H1 (cell line): ENCODE data around the gene DYNLT2B. TPM values are rescaled to one million over a fixed set of nuclear protein-coding genes. Genes with fewer than 3 reads are reported as not detected.

ENCODE experiments used
- CTCF ChIA-PET: fragments of 300-600 bp; sonication (Branson Sonifier 250); formaldehyde crosslinking; loops from one replicate; lab custom pipeline; 2021; ENCODE audit not compliant: partially characterized antibody; lab: Charles Lee
- POLR2A ChIA-PET: fragments of 300-600 bp; sonication (Branson Sonifier 250); formaldehyde crosslinking; loops from one replicate; lab custom pipeline; 2021; ENCODE audit warnings: inconsistent platforms; ENCODE audit not compliant: partially characterized antibody; lab: Charles Lee
- DNase-seq, 2 experiments: peaks; one replicate each; pipeline versions ENCODE4 v3.0.0 to v3.0.0-alpha.2; 2010 to 2022; ENCODE audit warnings: low spot score in 2 of 2, low read depth in 1 of 2, mixed read lengths in 1 of 2
- FAIRE-seq: peaks from 2 replicates; lab custom pipeline; 2011; peaks lifted over from hg19 to GRCh38; lab: Jason Lieb, UNC
- H2AFZ ChIP-seq: 2 replicates; pipeline ENCODE4 v1.8.1; 2012; ENCODE audit warnings: low read length, inconsistent platforms
- H2AK5ac ChIP-seq: 2 replicates; pipeline ENCODE4 v1.6.1; 2013; ENCODE audit warnings: low read depth, low read length
- H2BK120ac ChIP-seq: replicated peaks from 2 replicates; pipeline ENCODE3; 2013; ENCODE audit warnings: low read depth, low read length, inconsistent platforms
- H2BK12ac ChIP-seq: 2 replicates; pipeline ENCODE4 v1.6.1; 2013; ENCODE audit warnings: low read depth, low read length
- H2BK15ac ChIP-seq: 2 replicates; pipeline ENCODE4 v1.6.1; 2013; ENCODE audit warnings: low read length
- H2BK20ac ChIP-seq: 2 replicates; pipeline ENCODE4 v1.6.1; 2013; ENCODE audit warnings: low read length
- H2BK5ac ChIP-seq: 2 replicates; pipeline ENCODE4 v1.6.1; 2013; ENCODE audit warnings: low read depth, low read length
- H3K14ac ChIP-seq: 2 replicates; pipeline ENCODE4 v1.6.1; 2013; ENCODE audit warnings: inconsistent platforms; ENCODE audit not compliant: insufficient read length
- H3K18ac ChIP-seq: 2 replicates; pipeline ENCODE4 v1.6.1; 2013; ENCODE audit warnings: low read length; ENCODE audit errors: extremely low read depth
- H3K23ac ChIP-seq: 2 replicates; pipeline ENCODE4 v1.6.1; 2013; ENCODE audit warnings: inconsistent platforms; ENCODE audit not compliant: insufficient read length
- H3K23me2 ChIP-seq: 2 replicates; pipeline ENCODE4 v1.6.1; 2013; ENCODE audit warnings: low read depth, low read length
- H3K27ac ChIP-seq: 2 replicates; pipeline ENCODE4 v1.6.1; 2011; ENCODE audit warnings: low read depth, low read length, inconsistent platforms
- H3K27me3 ChIP-seq, 4 experiments: replicated peaks in 1 of 4; 1 replicate in 1 of 4; 2 replicates in 3 of 4; pipeline versions ENCODE4 v1.6.1 to v1.8.1; 2011 to 2013; ENCODE audit warnings: low read length in 3 of 4, mild to moderate bottlenecking in 3 of 4, inconsistent platforms in 2 of 4, mixed read lengths in 2 of 4, moderate library complexity in 1 of 4; ENCODE audit not compliant: control insufficient read depth in 3 of 4, insufficient read depth in 3 of 4; ENCODE audit errors: extremely low read depth in 1 of 4
- H3K36me3 ChIP-seq, 4 experiments: 2 replicates each; pipeline versions ENCODE4 v1.6.1 to v1.8.1; 2011 to 2013; ENCODE audit warnings: mild to moderate bottlenecking in 4 of 4, low read length in 3 of 4, moderate library complexity in 2 of 4, control low read depth in 1 of 4, inconsistent platforms in 1 of 4; ENCODE audit not compliant: insufficient read depth in 4 of 4, control insufficient read depth in 2 of 4
- H3K4ac ChIP-seq: replicated peaks from 2 replicates; pipeline ENCODE3; 2013; ENCODE audit warnings: low read length, low read depth, mixed read lengths, inconsistent platforms; ENCODE audit not compliant: insufficient read length
- H3K4me1 ChIP-seq, 4 experiments: replicated peaks in 1 of 4; 1 replicate in 1 of 4; 2 replicates in 3 of 4; pipeline versions ENCODE4 v1.6.1 to v1.8.1; 2011 to 2013; ENCODE audit warnings: low read length in 3 of 4, inconsistent platforms in 2 of 4, mixed read lengths in 1 of 4; ENCODE audit not compliant: insufficient read depth in 4 of 4, control insufficient read depth in 3 of 4
- H3K4me2 ChIP-seq, 2 experiments: 2 replicates each; pipeline versions ENCODE4 v1.6.1 to v1.8.1; 2011 to 2013; ENCODE audit warnings: low read depth in 2 of 2, low read length in 2 of 2, control low read depth in 1 of 2, inconsistent platforms in 1 of 2, mild to moderate bottlenecking in 1 of 2; ENCODE audit not compliant: insufficient read depth in 1 of 2
- H3K4me3 ChIP-seq, 4 experiments: fragments of 200-600, 300-600 bp in 1 of 4; sonication (generic), shearing (Covaris generic), sonication (Bioruptor Twin) in 1 of 4; 2 replicates each; pipeline versions ENCODE4 v1.5.1 to v1.8.1; 2011 to 2016; ENCODE audit warnings: low read length in 4 of 4, low read depth in 3 of 4, control low read depth in 2 of 4, inconsistent platforms in 2 of 4, mild to moderate bottlenecking in 2 of 4, mixed read lengths in 1 of 4, moderate library complexity in 1 of 4; ENCODE audit not compliant: insufficient read depth in 2 of 4; ENCODE audit errors: extremely low read depth in 1 of 4
- H3K56ac ChIP-seq: replicated peaks from 2 replicates; pipeline ENCODE3; 2013; ENCODE audit warnings: low read depth, mild to moderate bottlenecking, mixed read lengths, low read length, inconsistent platforms; ENCODE audit not compliant: insufficient read length
- H3K79me1 ChIP-seq: 2 replicates; pipeline ENCODE4 v1.6.1; 2013; ENCODE audit warnings: low read depth, low read length, control low read depth
- H3K79me2 ChIP-seq, 2 experiments: 2 replicates each; pipeline versions ENCODE4 v1.6.1 to v1.8.1; 2012 to 2013; ENCODE audit warnings: low read length in 2 of 2, mild to moderate bottlenecking in 2 of 2, inconsistent platforms in 1 of 2; ENCODE audit not compliant: insufficient read depth in 2 of 2, control insufficient read depth in 1 of 2
- H3K9ac ChIP-seq, 4 experiments: replicated peaks in 1 of 4; 1 replicate in 1 of 4; 2 replicates in 3 of 4; pipeline versions ENCODE4 v1.6.1 to v1.8.1; 2011 to 2013; ENCODE audit warnings: low read depth in 3 of 4, low read length in 3 of 4, control low read depth in 2 of 4, mild to moderate bottlenecking in 2 of 4, moderate library complexity in 2 of 4, inconsistent platforms in 1 of 4; ENCODE audit errors: extremely low read depth in 1 of 4
- H3K9me3 ChIP-seq, 2 experiments: 2 replicates each; pipeline versions ENCODE4 v1.6.1 to v1.8.1; 2012 to 2013; ENCODE audit warnings: mild to moderate bottlenecking in 2 of 2, moderate library complexity in 2 of 2, control low read depth in 1 of 2, inconsistent platforms in 1 of 2, low read depth in 1 of 2, low read length in 1 of 2, mixed read lengths in 1 of 2; ENCODE audit not compliant: insufficient read depth in 2 of 2
- H4K20me1 ChIP-seq, 2 experiments: replicated peaks in 1 of 2; 2 replicates each; pipeline versions ENCODE3 to v1.8.1; 2011 to 2013; ENCODE audit warnings: inconsistent platforms in 2 of 2, low read length in 2 of 2, mild to moderate bottlenecking in 1 of 2; ENCODE audit not compliant: insufficient read depth in 2 of 2, control insufficient read depth in 1 of 2
- H4K5ac ChIP-seq: 2 replicates; pipeline ENCODE4 v1.6.1; 2013; ENCODE audit warnings: low read length, low read depth, mixed read lengths, inconsistent platforms; ENCODE audit not compliant: insufficient read length
- H4K8ac ChIP-seq: 2 replicates; pipeline ENCODE4 v1.8.0; 2013; ENCODE audit warnings: mild to moderate bottlenecking, moderate library complexity, low read length, inconsistent platforms; ENCODE audit not compliant: insufficient read depth; ENCODE audit errors: extremely low read depth
- H4K91ac ChIP-seq: replicated peaks from 2 replicates; pipeline ENCODE3; 2013; ENCODE audit warnings: low read length, mixed read lengths, inconsistent platforms; ENCODE audit not compliant: insufficient read length
- ASH2L ChIP-seq: fragments of 200-600, 300-600 bp; sonication (generic); IDR thresholded peaks from one replicate; pipeline ENCODE4 v1.7.1; 2017; ENCODE audit warnings: low read length
- CEBPB ChIP-seq: IDR thresholded peaks from 2 replicates; pipeline ENCODE4 v1.6.1; 2012; ENCODE audit warnings: low read depth, low read length
- CHD2 ChIP-seq: IDR thresholded peaks from 2 replicates; pipeline ENCODE4 v1.6.1; 2012; ENCODE audit warnings: low read length, improper control_type of control experiment
- CTCF ChIP-seq, 3 experiments: IDR thresholded peaks; 1 replicate in 2 of 3; 2 replicates in 1 of 3; pipeline versions ENCODE4 v1.5.1 to v1.6.1; 2011; ENCODE audit warnings: low read length in 3 of 3, mild to moderate bottlenecking in 3 of 3, inconsistent platforms in 2 of 3, low read depth in 1 of 3, moderate library complexity in 1 of 3; ENCODE audit not compliant: insufficient read depth in 1 of 3; ENCODE audit errors: control extremely low read depth in 1 of 3
- KDM5A ChIP-seq: fragments of 200-600 bp; IDR thresholded peaks from 2 replicates; pipeline ENCODE4 v1.7.1; 2012; ENCODE audit warnings: mild to moderate bottlenecking, low read length, inconsistent platforms, mixed read lengths
- WGBS, 2 experiments: shearing (Covaris generic) in 1 of 2; methylation state at CpG; one replicate each; pipeline versions ENCODE4 v1.1.6 to v1.1.7; 2013 to 2015; ENCODE audit warnings: low lambda C conversion rate in 2 of 2, mixed read lengths in 2 of 2, inconsistent platforms in 1 of 2, low coverage in 1 of 2, missing lambda C conversion rate in 1 of 2; ENCODE audit not compliant: insufficient replicate concordance in 2 of 2, insufficient coverage in 1 of 2, insufficient read length in 1 of 2; ENCODE audit errors: extremely low coverage in 1 of 2, missing lambda C conversion rate in 1 of 2; 5-methylcytosine and 5-hydroxymethylcytosine counted together
- polyA plus RNA-seq, 7 experiments: library from polyadenylated mRNA; depleted of rRNA in 3 of 7; stranded (reverse) in 5 of 7; unstranded in 2 of 7; fragments of >200 nt in 5 of 7; fragments of 200-250 nt in 2 of 7; gene quantifications; 1 replicate in 5 of 7; 2 replicates in 1 of 7; 4 replicates in 1 of 7; pipeline versions ENCODE4 v1.2.1 to v1.2.3, GENCODE V29; 2011 to 2013; ENCODE audit warnings: missing spikeins in 2 of 7, mixed read lengths in 2 of 7
- total RNA-seq: library from RNA; stranded (reverse); fragmentation: NEBNext Ultra II Directional; extraction: Animal tissue kit (Norgen Biotek cat#: 25700); gene quantifications from 2 replicates; pipeline ENCODE4 v1.2.1, GENCODE V29; 2021

Gene DYNLT2B
- total and polyA plus RNA-seq, 2 of the 8 experiments (the other 6 are each of a cell fraction or from before 2014, with no cell fraction given), result 10.9 to 22.2 TPM

DNA sequence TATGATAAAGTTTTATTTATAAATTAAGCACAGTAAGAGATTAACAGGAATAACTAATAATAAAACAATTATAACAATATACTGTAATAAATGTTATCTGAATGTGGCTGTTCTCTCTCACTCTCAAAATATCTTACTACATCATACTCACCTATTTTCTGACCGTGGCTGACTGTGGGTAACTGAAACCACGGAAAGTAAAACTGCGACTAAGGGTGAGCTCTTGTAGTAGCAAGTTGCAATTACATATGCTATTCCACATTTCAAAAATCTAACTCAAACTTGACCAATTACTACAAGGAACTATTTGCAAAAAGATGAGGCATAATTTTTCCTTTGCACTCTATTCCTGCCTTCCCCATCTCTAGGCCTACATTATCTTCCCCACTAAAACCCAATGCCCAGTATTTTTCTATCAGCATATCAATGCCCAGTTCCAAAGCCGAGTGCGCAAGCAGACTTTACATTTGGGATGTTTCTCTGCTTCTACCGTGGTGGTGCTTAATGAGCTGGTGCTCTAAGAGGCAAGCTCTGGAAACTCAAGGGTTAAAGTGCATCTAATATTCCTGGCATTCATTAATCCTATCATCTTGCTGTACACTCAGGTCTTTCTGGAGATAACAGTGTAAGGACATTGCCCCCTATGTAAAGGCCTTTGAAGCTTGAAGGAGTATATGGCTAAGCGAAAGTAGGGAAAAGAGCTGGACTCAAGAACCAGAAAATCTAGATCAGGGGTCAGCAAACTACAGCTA, 37.2 kb downstream of the DYNLT2B start:
- WGBS, 2 experiments, result 93% methylated on average over 7 of the region's 7 CpGs; no CpG with 5 or more reads in 1 of the 2 experiments

More for the DNA sequence above, 37.2 kb downstream of the DYNLT2B start:
- H3K56ac ChIP-seq, result no peak overlapping the region
- no peaks in the 10 kb centered on the region for H3K27me3 ChIP-seq
- no peak overlapping the region for H4K5ac ChIP-seq
- POLR2A ChIA-PET, result interaction anchor here (0.6 to 1.4 kb wide), 5 partner anchors 8 to 203 kb away, joined by 3 to 5 read pairs (median 3); partner anchors contain the start of gene UBXN7
- H3K27ac ChIP-seq, result no peak overlapping the region
- no peak overlapping the region for H3K4ac ChIP-seq
- no peaks in the 10 kb centered on the region for H3K36me3 ChIP-seq
- no peak overlapping the region for H2AFZ ChIP-seq
- H2BK12ac ChIP-seq, result no peak overlapping the region
- H2BK20ac ChIP-seq, result no peak overlapping the region
- FAIRE-seq, result no peak
- H3K9ac ChIP-seq, result no peak overlapping the region
- CTCF ChIA-PET, result interaction anchor here (1.2 to 1.8 kb wide), 4 partner anchors 8 to 46 kb away, joined by 3 to 5 read pairs (median 4); no protein-coding TSS in a partner anchor
- H3K79me1 ChIP-seq, result peaks cover 4% of the 10 kb centered on the region
- no peak overlapping the region for H2BK120ac ChIP-seq
- H3K23ac ChIP-seq, result no peak overlapping the region
- H2AK5ac ChIP-seq, result no peak overlapping the region
- no peak overlapping the region for H3K14ac ChIP-seq
- H4K91ac ChIP-seq, result no peak overlapping the region
- H3K18ac ChIP-seq, result no peak overlapping the region
- H4K20me1 ChIP-seq, result peaks cover 0 to 1% of the 10 kb centered on the region in 2 experiments
- H2BK5ac ChIP-seq, result no peak overlapping the region
- no peak overlapping the region for H3K4me2 ChIP-seq
- no peak overlapping the region for H4K8ac ChIP-seq
- TF ChIP-seq CHD2, result no peak
- no peak for TF ChIP-seq KDM5A
- no peak for TF ChIP-seq CTCF (IDR thresholded peaks at IDR 0.05; ENCODE audit: control extremely low read depth in 1 of 3, insufficient read depth in 1 of 3, low read depth in 1 of 3, low read length in 3 of 3)
- TF ChIP-seq ASH2L, result no peak
- TF ChIP-seq CEBPB, result no peak
- peaks cover 0 to 40% of the 10 kb centered on the region in 2 experiments for H3K79me2 ChIP-seq
- no peaks in the 10 kb centered on the region for H3K9me3 ChIP-seq
- no peak overlapping the region for H3K4me3 ChIP-seq
- no peak overlapping the region for H2BK15ac ChIP-seq
- peaks cover 0 to 6% (median 4%) of the 10 kb centered on the region in 4 experiments; a peak in 4 of 7 replicates for H3K4me1 ChIP-seq
- no peak for DNase-seq
- no peaks in the 10 kb centered on the region for H3K23me2 ChIP-seq
